A673 (cell line): ENCODE measurements around the gene MSH5.

ENCODE experiments used
- CTCF ChIP-seq: fragments of 300-800, 200-600 bp; sonication (generic); conservative IDR thresholded peaks from 2 replicates; pipeline ENCODE4 v1.5.1; 2017; ENCODE audit warnings: low read depth, mild to moderate bottlenecking, antibody characterized with exemption, low read length, moderate library complexity, mixed read lengths
- EZH2 ChIP-seq: fragments of 200-600 bp; sonication (generic); IDR thresholded peaks from 2 replicates; pipeline ENCODE4 v1.6.1; 2017; ENCODE audit warnings: borderline replicate concordance, low read depth, mild to moderate bottlenecking, mixed read lengths, antibody characterized with exemption, low read length; ENCODE audit not compliant: poor library complexity, severe bottlenecking

- TF ChIP-seq CTCF (no peak), EZH2 (no peak)
Observed at GRCh38 chr6:31782126-31782855, 42.5 kb downstream of the MSH5 start.
